Psoas muscle (tissue), 8 donors: ENCODE measurements around the gene CERS6. TPM values are rescaled to one million over a fixed set of nuclear protein-coding genes. Genes with fewer than 3 reads are reported as not detected.
"Not testable (repeated sequence)": the region's sequence is repeated elsewhere in the genome, so short reads cannot be mapped to it uniquely, and the experiment has no call there.

Source experiments
- ATAC-seq, 4 donors: fragments of 200-7000 bp; cut with Tn5 transposase; one replicate each; pipeline ENCODE4 v1.9.1; 2020; ENCODE audit warnings: moderate library complexity in 3 of 4, mild to moderate bottlenecking in 2 of 4
- DNase-seq, 2 donors: peaks; one replicate each; pipeline ENCODE4 v3.0.0-alpha.2; 2020
- H3K27ac ChIP-seq: fragments of 200-600 bp; one replicate; pipeline ENCODE4 v1.8.0; 2022
- H3K27me3 ChIP-seq, 3 donors: fragments of 200-600 bp in 1 of 3; one replicate each; pipeline versions ENCODE4 v1.6.1 to v1.8.0; 2013 to 2022; ENCODE audit warnings: low read length in 2 of 3, mild to moderate bottlenecking in 2 of 3, moderate library complexity in 1 of 3; ENCODE audit not compliant: insufficient read depth in 3 of 3
- H3K36me3 ChIP-seq, 2 donors: fragments of 200-600 bp in 1 of 2; one replicate each; pipeline versions ENCODE4 v1.6.1 to v1.8.0; 2013 to 2022; ENCODE audit warnings: low read depth in 1 of 2, mild to moderate bottlenecking in 1 of 2, moderate library complexity in 1 of 2; ENCODE audit not compliant: insufficient read depth in 1 of 2
- H3K4me1 ChIP-seq: fragments of 200-600 bp; one replicate; pipeline ENCODE4 v1.8.0; 2022
- H3K4me3 ChIP-seq: fragments of 200-600 bp; one replicate; pipeline ENCODE4 v1.8.0; 2022; ENCODE audit warnings: mild to moderate bottlenecking
- H3K9me3 ChIP-seq: fragments of 200-600 bp; one replicate; pipeline ENCODE4 v1.8.0; 2022
- CTCF ChIP-seq: fragments of 200-600 bp; IDR thresholded peaks from one replicate; pipeline ENCODE4 v1.8.0; 2022; ENCODE audit warnings: antibody characterized with exemption
- WGBS, 3 donors: extraction: QIAGEN DNeasy Blood & Tissue Kit; methylation state at CpG; one replicate each; pipeline versions ENCODE4 v1.1.6 to v1.1.7; 2013; 5-methylcytosine and 5-hydroxymethylcytosine counted together
- intact Hi-C, 2 donors: fragments of 100-400 bp; cut with DNase I; formaldehyde crosslinking; loops; one replicate each; pipeline versions ENCODE4 v1.11.0 to v1.14.2; 2022
- polyA plus RNA-seq, 3 donors: library from polyadenylated mRNA; stranded (reverse); fragments of 200-250 nt; gene quantifications; one replicate each; pipeline ENCODE4 v1.2.3, GENCODE V29; 2013
- total RNA-seq, 4 donors: library from RNA; stranded (reverse); fragmentation: NEBNext Ultra II Directional in 2 of 4; extraction: Animal tissue kit (Norgen Biotek cat#: 25700) in 2 of 4; gene quantifications; one replicate each; pipeline versions ENCODE4 v1.2.1 to v1.2.4, GENCODE V29; 2021 to 2023
- donor health status: healthy with polysubstance abuse.
- donor health status: DM: no; HTN: no; CAD: no; lungs with moderate emphysema.
- donor health status: Bipolar disorder and iron deficiency.
- donor health status: healthy.
- donor health status: DM: yes; HTN: yes; CAD: no.
- donor health status: DM: no; HTN: no; CAD: no.
- donor health status: DM: no; HTN: no; CAD: no.
- donor health status: DM: yes; HTN: yes; CAD: no.

The CERS6 gene
- total and polyA plus RNA-seq, 7 donors, result 4.8 to 18.1 (median 11.2) TPM

- H3K4me1 ChIP-seq, result peaks cover 4% of the 10 kb centered on the region
- TF ChIP-seq CTCF, result no peak
- no peak overlapping the region for H3K27ac ChIP-seq
- no peaks in the 10 kb centered on the region for H3K9me3 ChIP-seq
- H3K27me3 ChIP-seq, result no peaks in the 10 kb centered on the region
- H3K4me3 ChIP-seq, result no peak overlapping the region
- DNase-seq (no peak), ATAC-seq (no peak)
- intact Hi-C loops, result no loop called here
- no peaks in the 10 kb centered on the region for H3K36me3 ChIP-seq
- 92 to 100% (median 93%) methylated on average over 2 of the region's 2 CpGs for WGBS, 3 donors
These were observed 40.8 kb downstream of the CERS6 start for GRCh38 chr2:168496906-168497305.

- Histone ChIP-seq H3K36me3 (no peaks in the 10 kb centered on the region), H3K4me3 (no peak overlapping the region), H3K27me3 (no peaks in the 10 kb centered on the region), H3K27ac (no peak overlapping the region), H3K4me1 (peaks cover 4% of the 10 kb centered on the region), H3K9me3 (no peaks in the 10 kb centered on the region)
- intact Hi-C loops, result no loop called here
- WGBS, 3 donors, result 50 to 65% (median 61%) methylated on average over 4 of the region's 4 CpGs
- peak in 2 of 4 donors; percentile 50 to 54 for ATAC-seq
- DNase-seq, result no peak
- no peak for TF ChIP-seq CTCF
These were observed 43.4 kb downstream of the CERS6 start for GRCh38 chr2:168499500-168499899.

GRCh38 chr2:168500516-168500915 lies 44.4 kb downstream of the CERS6 start:
- H3K27me3 ChIP-seq, result no peaks in the 10 kb centered on the region
- H3K4me1 ChIP-seq, result peaks cover 4% of the 10 kb centered on the region
- ATAC-seq (no peak), DNase-seq (no peak)
- H3K36me3 ChIP-seq, result no peaks in the 10 kb centered on the region
- no peak overlapping the region for H3K27ac ChIP-seq
- intact Hi-C loops, result no loop called here
- H3K4me3 ChIP-seq, result no peak overlapping the region
- no peaks in the 10 kb centered on the region for H3K9me3 ChIP-seq
- no peak for TF ChIP-seq CTCF

GRCh38 chr2:168501466-168502065 lies 45.5 kb downstream of the CERS6 start:
- Histone ChIP-seq H3K4me3 (no peak overlapping the region), H3K4me1 (peaks cover 4% of the 10 kb centered on the region), H3K9me3 (no peaks in the 10 kb centered on the region), H3K27ac (no peak overlapping the region), H3K36me3 (no peaks in the 10 kb centered on the region), H3K27me3 (no peaks in the 10 kb centered on the region)
- TF ChIP-seq CTCF, result no peak
- DNase-seq (no peak), ATAC-seq (no peak)
- 58 to 73% (median 62%) methylated on average over 4 of the region's 4 CpGs for WGBS, 3 donors
- intact Hi-C loops, result no loop called here

GRCh38 chr2:168502852-168503251 lies 46.8 kb downstream of the CERS6 start:
- DNase-seq, H3K9me3 ChIP-seq, intact Hi-C loops, H3K27ac ChIP-seq, H3K4me3 ChIP-seq, H3K27me3 ChIP-seq, H3K36me3 ChIP-seq, ATAC-seq, H3K4me1 ChIP-seq: not testable (repeated sequence)
- 96 to 100% (median 100%) methylated on average over 2 of the region's 2 CpGs for WGBS, 3 donors
